GM19452 (cell line): ENCODE results near the gene PDGFD.

Experiments used
- ATAC-seq: cut with Tn5 transposase; IDR thresholded peaks from one replicate; pipeline ENCODE4 v1.9.1; 2021; ENCODE audit not compliant: unreplicated experiment

Gene PDGFD

GRCh38 chr11:104146421-104146820, 17.5 kb downstream of the PDGFD start:
- ATAC-seq, result no peak

GRCh38 chr11:104145062-104145461, 18.9 kb downstream of the PDGFD start:
- no peak for ATAC-seq

DNA sequence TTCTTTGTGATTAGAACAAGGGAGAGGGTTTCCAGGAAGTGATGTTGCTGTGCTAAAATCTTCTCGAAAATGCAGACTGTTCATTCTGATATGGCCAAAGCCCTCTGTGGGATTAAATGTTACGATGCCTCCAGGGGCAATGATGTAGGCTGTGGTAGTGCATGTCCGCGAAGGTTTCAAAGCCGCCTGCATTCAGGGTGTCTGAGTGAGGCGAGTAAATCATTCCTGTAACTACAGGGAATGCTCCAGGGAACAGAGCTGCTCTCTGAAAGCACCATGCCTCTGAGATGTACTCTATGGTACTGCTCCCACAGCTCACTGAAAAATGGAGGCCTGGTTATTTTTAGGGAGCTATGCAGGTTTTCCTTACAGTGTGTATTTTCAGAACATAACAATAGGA, 21.2 kb downstream of the PDGFD start:
- ATAC-seq, result no peak

DNA sequence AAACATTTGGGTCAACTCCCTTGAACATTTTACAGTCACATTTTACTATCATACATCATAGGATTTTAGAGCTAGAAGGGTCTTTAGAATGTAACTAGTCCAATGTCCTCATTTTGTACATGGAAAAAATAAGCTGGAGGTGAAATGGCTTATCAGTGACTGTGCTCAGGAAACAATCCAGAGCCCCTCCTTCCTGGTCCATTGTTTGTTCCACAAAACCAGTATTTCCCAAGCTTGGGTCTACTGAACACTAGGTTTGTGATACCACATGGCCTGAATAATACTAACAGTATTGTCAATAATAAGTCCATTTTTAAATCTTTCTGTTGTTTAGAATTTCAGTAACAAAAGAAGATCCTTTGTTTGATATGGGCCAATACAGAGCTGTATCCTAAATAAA, 27.1 kb downstream of the PDGFD start:
- no peak for ATAC-seq

GRCh38 chr11:104134745-104135144, 29.2 kb downstream of the PDGFD start:
- no peak for ATAC-seq

- ATAC-seq, result no peak
Observed at GRCh38 chr11:104130161-104130560, 33.8 kb downstream of the PDGFD start.

- no peak for ATAC-seq
Observed at GRCh38 chr11:104129145-104129544, 34.8 kb downstream of the PDGFD start.

GRCh38 chr11:104127828-104128227, 36.1 kb downstream of the PDGFD start:
- ATAC-seq, result no peak

GRCh38 chr11:104126464-104126863, 37.5 kb downstream of the PDGFD start:
- ATAC-seq, result no peak

DNA sequence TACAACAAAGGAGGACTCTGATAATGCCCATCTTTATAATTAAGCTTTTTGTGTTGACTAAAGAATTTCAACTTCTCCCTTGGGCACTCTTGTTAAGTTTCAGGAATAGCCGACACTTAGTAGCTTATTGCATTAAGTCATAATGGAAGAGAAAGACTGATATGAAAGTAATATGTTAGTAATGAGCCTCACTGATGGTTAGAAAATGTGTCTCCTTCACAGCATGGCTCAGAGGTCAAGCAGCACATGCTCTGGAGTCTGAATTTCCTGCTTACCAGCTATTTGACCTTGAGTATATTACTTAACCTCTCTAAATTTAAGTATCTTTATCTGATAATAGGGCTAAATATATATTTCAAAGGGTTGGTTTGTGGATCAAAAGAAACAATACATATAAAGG, 39.0 kb downstream of the PDGFD start:
- peak; percentile 87 for ATAC-seq

- ATAC-seq, result no peak
Observed at GRCh38 chr11:104122836-104123235, 41.1 kb downstream of the PDGFD start.

DNA sequence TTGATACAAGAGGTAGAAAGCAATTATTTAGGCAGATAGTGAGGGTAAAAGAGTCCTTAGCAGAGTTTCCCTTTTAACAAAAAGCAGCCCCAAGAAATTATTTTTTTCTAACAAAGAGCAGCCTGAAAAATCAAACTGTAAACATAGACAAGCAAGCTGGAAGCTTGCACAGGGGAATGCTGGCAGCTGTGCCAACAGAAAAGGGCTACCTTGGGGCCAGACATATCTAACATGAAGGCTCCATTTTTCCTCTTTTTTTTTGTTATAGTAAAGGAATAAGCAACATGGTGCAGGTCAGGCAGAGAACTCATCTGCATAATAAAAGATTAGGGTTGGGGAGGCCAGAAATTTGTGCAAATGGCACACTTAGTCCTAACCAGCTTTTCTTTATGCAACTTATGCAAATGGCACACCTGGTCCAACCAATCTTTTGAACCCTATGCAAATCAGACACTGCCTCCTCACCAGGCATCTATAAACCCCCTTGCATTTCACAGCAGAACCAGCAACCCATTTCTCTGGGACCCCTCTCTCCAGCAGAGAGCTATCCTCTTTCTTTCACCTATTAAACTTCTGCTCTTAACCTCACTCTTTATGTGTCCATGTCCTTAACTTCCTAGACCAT, 41.8 kb downstream of the PDGFD start:
- no peak for ATAC-seq

DNA sequence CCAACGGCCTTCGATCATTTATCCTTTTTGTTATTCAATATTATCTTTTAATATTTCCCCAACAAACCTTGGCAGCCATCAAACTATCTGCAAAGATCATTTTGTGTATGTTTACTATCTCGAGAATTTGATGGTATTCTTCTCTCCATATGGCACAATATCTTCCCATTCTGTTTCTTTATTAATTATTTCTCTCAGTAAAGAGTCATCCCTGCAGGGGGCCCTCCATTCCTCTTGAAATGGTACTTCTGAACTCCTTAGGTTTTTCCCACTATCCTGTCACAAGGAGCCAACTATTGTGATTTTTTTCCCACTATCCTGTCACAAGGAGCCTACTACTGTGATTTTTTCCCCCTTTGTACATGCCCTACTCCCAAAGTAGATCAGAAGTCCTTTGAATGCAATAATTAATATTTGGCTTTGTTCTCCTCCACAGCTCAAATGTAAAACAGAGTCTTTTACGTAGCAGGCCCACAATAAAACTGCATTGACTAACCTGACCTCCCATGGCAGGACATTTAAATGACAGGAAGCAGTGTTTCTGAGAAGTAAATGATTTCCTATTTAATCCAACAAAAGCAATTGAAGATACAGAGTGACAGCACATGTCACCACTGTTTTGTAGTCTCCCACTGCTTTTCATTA, 43.3 kb downstream of the PDGFD start:
- ATAC-seq, result no peak

- ATAC-seq, result no peak
Observed at GRCh38 chr11:104118105-104118744, 45.7 kb downstream of the PDGFD start.

- ATAC-seq, result no peak
Observed at GRCh38 chr11:104113541-104113940, 50.4 kb downstream of the PDGFD start.

GRCh38 chr11:104106136-104106754, 57.7 kb downstream of the PDGFD start:
- no peak for ATAC-seq

- ATAC-seq, result no peak
Observed at GRCh38 chr11:104105155-104105554, 58.8 kb downstream of the PDGFD start.

DNA sequence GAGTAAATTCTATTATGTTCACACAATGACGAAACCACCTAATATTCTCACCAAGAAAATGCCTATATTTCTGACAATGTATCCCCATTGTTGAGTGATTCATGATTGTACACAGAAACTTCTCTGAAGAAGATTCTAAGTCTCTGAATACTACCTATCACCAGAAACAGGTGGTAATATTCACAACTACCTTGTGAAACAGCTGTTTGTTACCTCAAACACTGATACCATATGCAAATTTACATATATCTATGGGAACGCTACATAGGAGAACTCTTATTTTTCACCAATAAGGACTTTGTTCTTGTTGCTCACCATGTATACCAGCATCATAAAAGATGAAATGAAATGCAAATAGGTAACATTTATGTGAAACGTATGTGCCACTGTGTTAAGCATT, 59.3 kb downstream of the PDGFD start:
- no peak for ATAC-seq

DNA sequence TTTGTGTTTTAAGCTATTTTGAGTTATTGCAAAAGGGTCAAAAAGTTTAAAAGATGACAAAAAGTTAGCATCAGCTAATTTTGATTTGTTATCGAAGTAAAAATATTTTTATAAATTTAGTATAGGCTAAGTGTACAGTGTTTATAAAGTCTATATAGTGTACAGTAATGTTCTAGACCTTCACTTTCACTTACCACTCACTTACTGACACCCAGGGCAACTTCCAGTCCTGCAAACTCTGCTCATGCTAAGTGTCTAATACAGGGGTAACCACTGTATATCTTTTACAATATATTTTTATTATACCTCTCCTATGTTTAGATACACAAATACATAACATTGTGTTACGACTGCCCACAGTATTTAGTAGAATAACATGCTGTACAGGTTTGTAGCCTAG, 59.7 kb downstream of the PDGFD start:
- no peak for ATAC-seq

DNA sequence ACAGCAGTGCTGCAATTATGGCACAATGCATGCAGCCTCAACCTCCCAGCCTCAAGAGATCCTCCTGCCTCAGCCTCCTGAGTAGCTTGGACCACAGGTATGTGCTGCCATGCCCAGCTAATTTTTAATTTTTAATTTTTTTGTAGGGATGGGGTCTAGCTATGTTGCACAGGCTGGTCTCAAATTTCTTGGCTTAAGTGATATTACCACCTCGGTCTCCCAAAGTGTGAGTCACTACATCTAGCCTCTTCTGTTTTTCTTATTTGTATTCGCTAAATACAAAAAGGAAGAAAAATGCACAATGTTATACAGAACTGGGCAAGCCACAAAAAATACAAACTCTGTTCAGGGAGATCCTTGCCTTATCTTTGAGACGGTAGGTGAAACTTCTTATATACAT, 65.4 kb downstream of the PDGFD start:
- no peak for ATAC-seq

DNA sequence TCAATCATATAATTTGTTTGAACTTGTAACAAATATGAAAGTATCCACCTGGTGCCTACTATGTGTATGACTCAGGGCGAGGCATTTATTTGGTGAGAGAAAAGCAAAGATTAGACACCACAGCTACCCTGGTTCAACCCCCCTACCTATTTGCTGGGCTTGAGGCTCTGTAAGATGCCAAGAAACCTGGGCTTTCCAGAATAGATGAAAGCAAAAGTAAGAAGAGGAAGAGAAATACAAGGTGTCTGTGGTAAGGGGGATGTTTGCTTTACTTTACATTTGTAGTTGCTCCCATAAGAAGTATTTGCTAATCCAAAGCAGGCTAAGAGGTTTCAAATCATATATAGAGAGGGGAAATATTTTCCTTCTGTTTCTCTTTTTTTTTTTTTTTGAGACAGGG, 65.8 kb downstream of the PDGFD start:
- peak; percentile 84 for ATAC-seq

- ATAC-seq, result no peak
Observed at GRCh38 chr11:104096900-104097299, 67.0 kb downstream of the PDGFD start.
